ENCODE data around the gene CD1B. TPM values are rescaled to one million over a fixed set of nuclear protein-coding genes. Genes with fewer than 3 reads are reported as not detected.
"Not testable (repeated sequence)": the region's sequence is repeated elsewhere in the genome, so short reads cannot be mapped to it uniquely, and the experiment has no call there.

Gene CD1B
- not detected for polyA plus RNA-seq (ENCODE audit: insufficient read length)

DNA sequence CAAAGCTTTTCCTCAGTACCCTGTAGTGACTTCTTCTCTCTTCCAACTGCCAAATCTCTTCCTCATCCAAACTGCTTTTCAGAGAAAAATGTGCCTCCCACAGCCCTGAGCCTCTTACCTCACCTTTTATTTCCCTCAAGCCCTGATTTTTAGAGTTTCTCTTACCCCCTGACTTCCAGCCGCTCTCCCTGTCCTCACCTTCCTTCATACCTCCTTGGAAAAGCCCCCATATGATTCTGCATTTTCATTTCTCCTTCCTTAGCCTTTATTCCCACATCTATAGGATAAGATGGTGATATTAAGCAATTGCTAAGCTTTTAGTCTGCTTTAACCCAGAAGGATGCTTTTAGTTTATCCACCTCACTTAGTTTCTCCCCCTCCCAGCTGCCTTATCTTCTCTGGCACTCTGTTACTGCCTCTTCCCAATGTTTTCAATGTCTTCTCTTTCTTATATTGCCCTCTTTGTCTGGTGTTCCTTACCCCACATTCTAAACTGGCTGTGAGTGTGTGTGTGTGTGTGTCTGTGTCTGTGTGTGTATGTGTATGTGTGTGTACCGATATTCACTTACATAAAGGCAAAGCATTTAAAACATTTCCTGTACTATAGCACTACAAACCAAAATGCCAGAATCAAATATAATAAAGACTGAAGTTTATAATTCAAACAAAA, at the start of gene CD1B:
Gene CD1B (minus strand): TSS at position 51 of the 670 bp plus-strand sequence. CDS start 108 bp downstream, outside the sequence.
- no peak for DNase-seq

DNA sequence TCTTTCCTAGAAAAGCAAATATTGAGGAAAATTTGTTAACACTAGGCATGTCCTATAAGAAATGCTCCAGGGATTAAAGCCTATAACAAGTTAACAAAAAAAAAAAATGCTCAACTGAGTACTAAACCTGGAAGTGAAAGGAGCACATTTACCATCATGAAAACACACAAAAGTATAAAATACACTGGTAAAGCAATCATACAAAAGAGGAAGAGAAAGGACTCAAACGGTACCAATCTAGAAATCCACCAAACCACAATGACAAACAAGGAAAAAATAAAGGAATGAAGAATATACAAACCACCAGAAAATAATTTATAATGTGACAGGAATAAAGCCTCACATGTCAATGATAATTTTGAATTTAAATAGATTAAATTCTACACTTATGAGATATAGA, 43.5 kb upstream of the CD1B start:
- no peak for DNase-seq

DNA sequence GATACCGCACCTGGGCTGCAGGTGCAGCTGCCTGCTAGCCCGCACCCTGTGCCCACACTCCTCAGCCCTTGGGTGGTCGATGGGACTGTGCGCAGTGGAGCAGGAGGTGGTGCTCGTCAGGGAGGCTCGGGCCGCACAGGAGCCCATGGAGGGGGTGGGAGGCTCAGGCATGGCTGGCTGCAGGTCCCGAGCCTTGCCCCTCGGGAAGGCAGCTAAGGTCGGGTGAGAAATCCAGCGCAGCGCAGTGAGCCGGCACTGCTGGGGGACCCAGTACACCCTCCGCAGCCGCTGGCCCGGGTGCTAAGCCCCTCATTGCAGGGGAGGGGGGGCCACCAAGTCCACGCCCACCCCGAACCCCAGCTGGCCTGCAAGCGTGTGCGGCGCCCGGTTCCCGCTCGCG, 42.8 kb upstream of the CD1B start:
- DNase-seq: not testable (repeated sequence)

DNA sequence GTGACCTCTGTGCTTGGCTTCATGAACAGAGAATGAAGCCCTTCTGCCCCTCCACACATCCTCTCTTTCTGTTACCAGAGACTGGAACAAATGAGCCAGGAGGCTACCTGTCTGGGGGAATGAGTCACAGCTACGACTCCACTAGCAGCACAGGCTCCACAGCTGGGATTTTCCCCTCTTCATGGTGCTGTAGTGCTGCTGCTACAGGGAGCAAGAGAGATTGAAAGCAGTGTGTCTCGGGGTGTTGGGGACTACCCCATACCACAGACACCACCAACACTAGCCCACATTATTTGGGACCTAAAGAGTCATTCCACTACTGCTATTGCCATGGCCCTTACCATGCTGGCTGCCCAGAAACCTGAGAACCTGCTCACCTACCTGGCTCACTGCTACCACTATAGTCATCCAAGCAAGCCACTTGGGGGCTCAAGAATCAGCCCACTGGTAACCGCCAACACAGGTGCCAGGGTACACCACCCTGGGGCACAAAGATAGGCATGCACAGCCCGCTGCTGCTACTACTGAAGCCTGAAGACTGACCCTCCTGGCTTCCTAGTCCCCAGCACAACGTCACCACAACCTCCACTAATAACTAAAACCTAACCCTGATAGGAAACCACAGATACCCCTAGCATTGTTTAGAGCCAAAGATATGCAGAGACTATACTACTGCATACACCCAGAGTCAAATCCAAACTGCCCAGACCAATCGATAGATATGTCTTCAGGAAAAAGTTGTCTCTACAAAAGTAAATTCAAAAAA, 40.0 kb upstream of the CD1B start:
- no peak for DNase-seq

DNA sequence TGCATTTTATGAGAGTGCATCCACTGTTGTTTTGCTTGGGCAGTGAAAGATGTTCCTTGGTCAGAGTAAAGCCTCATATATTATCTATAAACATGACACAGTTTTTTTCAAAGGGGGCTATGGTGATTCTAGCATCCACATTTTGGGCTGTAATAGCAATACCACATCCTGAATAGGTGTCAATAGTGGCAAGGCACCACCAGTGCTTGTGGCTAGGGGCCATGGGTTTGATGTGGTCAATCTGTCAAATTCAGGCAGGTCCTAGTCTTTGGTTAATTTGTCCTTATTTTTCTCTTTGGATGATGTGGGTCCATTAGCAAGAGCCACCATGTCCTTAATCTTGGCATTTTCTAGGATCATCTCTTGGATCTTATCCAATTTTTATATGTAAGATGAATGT, 35.5 kb upstream of the CD1B start:
- no peak for DNase-seq

DNA sequence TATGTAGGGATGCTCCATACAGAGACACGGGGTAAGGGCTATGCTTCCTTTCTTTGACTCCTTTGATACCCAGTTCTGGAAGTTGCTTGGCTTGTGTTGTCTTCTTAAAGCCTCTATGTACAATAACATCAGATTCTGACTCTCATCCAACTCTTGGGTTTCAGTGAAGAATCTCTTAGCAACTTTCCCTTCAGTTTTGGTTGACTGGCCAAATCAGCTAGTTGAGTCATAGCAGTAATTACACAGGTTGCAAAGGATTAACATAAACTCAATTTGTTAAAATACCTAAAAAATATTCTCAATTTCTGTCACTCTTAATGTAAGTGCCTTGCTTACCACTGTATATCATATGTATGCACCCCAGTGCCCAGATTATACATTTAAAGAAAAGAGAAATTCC, 31.6 kb upstream of the CD1B start:
- no peak for DNase-seq

DNA sequence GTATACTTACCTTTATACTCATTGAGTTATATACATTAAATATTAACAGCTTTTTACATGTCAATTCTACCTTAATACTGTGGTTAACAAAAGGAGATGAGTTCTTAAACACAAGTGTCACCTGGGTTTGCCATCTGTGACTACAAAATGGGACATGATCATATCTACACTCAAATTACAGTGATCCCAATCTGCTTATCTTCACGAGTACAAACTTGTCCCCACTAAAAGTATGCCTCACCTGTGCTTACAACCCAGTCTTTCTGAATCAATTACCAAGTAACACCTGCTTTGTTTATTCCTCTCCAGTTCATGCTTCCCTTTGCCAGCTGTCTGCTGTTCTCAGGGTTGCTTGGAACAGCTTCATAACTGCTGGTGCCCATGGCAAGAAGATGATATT, 31.2 kb upstream of the CD1B start:
- DNase-seq: no peak

DNA sequence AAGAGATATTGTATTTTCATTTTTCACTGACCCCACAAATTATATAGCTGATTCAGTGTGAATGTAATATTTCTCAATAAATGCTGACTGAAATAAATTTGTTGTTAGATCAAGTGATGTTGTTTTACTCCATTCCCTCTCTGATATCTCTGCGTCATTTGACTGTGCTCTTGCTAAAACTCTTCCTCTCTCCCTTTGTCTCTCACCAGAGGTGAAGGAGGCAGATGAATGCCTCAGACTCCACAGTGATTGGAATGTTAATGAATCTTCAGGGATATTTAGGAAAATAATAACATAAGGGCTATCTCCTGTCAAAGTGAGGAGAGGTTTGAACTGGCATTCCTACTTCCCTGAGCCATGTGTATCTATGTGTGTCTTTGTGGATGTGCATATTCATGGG, 26.1 kb upstream of the CD1B start:
- DNase-seq: no peak

DNA sequence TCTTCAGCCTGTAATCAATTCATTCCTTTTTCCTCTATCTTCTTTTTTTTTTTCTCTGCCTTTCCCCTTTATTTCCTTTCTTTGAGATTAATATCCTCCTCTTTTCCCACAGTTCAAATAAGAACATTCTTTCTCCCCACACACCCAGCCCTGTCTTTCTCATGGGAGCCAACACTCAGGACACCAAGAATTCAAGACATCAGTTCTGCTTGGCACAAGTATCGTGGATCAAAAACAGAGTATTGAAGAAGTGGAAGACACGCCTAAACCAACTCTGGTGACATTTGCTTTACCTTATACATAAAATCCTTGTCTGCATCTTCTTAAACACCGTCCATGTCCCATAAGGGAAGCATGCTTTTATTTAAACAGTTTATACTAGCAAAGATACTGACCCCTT, 25.3 kb upstream of the CD1B start:
- no peak for DNase-seq

DNA sequence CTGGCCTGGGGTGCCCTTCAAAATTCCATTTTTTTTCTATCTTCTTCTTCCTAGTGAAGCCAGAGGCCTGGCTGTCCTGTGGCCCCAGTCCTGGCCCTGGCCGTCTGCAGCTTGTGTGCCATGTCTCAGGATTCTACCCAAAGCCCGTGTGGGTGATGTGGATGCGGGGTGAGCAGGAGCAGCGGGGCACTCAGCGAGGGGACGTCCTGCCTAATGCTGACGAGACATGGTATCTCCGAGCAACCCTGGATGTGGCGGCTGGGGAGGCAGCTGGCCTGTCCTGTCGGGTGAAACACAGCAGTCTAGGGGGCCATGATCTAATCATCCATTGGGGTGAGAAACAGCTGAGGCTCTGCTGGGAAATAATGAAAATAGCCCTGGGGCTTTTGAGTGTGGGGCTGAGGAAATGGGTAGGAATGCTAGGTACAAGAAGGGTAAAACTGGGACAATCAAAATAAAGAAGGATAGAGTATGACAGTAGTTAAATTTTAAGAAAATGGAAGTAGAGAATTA, 24.5 kb upstream of the CD1B start:
- DNase-seq: no peak

DNA sequence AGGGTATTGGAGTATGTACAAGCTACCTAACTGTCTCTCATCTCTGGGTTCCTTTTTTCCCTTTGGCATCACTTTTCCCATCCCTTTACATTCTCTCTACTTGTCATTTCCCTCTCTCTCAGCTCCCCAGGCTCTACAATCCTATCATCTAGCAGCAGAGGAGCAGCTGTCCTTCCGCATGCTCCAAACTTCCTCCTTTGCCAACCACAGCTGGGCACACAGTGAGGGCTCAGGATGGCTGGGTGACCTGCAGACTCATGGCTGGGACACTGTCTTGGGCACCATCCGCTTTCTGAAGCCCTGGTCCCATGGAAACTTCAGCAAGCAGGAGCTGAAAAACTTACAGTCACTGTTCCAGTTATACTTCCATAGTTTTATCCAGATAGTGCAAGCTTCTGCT, 22.9 kb upstream of the CD1B start:
- DNase-seq: no peak

DNA sequence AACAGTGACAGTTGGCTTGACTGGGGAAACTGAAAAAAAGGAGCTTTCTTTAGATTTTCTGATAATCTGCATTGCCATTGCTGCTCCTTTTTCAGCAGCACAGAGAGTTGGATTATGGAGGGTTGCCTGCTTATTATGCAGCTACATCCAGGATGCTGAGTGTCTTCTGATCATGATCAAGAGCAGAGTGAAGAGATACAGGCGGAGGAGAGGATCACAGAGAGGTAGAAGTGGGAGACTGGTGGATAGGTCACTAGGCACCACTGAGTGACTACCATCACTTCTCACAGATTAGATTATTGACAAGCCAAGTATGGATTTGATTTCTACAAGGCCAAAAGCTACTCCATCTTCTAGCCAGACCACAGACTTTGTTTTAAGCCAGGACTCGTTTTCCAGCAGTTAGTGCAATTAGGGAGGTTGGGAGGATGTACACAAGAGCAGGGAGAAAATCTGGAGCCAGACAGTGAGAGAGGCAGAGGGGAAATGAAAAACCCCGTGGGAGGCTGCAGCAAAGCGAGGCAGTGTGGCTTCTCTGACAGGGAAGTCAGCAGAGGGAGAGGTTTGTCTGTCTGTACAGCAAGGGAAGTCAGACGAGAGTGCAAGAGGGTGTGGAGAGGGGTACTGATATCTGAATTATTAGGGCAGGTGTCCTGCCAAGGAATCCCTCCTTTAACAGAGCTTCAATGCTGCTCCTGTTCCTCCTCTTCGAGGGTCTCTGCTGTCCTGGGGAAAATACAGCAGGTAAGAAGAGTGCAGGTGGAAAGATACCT, 22.2 kb upstream of the CD1B start, which contains the start of gene CD1E:
Gene CD1E (plus strand): TSS at position 592 of the 773 bp plus-strand sequence. CDS start 95 bp downstream, at position 687.
- no peak for DNase-seq

DNA sequence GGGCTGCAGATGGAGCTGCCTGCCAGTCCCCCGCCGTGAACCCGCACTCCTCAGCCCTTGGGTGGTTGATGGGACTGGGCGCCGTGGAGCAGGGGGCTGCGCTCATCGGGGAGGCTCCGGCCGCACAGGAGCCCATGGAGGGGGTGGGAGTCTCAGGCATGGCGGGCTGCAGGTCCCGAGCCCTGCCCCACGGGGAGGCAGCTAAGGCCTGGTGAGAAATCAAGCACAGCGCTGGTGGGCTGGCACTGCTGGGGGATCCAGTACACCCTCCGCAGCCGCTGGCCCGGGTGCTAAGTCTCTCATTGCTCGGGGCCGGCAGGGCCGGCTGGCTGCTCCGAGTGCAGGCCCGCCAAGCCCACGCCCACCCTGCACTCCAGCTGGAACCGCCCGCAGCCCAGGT, 17.6 kb upstream of the CD1B start:
- DNase-seq: not testable (repeated sequence)

DNA sequence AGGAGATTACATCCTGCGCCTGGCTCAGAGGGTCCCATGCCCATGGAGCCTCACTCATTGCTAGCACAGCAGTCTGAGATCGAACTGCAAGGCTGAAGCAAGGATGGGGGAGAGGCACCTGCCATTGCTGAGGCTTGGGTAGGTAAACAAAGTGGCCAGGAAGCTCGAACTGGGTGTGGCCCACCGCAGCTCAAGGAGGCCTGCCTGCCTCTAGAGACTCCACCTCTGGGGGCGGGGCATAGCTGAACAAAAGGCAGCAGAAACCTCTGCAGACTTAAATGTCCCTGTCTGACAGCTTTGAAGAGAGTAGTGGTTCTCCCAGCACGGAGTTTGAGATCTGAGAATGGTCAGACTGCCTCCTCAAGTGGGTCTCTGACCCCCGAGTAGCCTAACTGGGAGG, 5.1 kb upstream of the CD1B start:
- DNase-seq: not testable (repeated sequence)

DNA sequence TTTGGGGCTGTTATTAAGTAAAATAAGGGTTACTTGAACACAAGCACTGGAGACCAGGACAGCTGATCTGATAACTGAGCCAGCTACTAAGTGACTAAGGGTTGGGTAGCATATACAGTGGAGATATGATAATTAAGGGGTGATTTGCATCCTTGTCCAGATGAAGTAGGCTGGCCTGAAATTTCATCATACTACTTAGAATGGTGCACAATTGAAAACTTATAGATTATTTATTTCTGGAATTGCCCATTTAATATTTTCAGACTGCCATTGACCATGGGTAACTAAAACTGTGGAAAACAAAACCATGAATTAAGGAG, 3.8 kb upstream of the CD1B start:
- DNase-seq: no peak

DNA sequence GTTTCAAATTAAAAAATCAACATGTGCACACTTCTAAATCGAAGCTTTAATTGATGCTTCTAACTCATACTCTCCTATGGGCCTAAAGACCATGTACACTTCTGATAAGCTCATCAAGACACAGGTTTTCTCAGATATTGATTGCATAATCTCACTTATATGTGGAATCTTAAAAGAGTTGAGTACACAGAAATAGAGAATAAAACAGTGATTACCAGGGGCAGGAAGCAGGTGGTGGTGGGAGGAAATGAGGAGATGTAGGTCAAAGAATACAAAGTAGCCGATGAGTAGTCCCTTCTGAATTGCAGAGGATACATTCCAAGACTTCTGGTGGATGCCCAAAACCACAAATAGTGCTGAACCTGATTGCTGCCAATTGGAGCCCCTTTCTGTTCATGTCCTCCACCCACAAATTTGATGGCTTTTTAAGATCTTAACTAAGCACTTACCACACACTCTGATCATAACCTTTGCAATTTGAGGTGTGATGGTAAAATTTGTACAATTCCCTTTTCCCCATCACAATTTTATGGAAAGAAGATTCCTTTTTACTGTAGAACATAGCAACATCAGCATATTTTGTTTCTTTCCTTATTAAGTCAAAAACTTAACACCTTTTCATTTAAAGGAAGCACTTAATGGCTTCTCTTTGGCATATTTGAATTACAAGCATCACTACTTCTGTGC, 3.3 kb upstream of the CD1B start:
- DNase-seq: no peak

DNA sequence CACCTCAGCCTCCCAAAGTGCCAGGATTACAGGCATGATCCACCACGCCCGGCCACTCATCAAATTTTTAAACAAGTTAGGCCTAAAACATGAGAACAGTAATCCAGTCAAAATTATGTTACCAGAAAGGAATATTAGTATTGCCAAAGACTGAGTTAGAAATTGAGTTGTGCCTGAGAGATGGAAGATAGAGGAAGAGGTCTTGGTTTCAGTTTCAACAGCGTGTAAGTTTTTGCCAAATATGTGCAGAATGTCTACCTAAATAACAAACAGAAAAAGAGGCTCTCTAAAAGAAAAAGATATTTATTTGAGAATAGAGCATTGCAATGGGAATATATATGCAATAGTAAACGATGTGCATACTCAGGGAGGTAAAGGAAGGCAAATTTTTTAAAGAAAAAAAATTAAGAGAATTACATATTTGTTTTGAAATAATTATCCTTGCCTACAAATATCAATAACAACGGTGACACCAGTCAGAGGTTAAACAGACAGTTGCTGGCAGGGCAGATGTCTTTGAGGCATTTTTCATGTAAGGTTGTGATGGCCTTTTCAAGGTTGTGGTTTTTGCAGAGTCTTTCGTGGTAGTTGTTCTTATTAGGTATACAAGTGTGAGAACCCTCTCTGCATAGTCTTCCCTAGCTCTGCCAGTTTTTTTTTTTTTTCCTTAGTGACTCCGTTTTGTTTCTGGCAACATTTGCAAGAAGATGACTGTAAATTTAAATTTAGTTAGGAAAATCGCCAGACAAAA, 2.2 kb upstream of the CD1B start:
- DNase-seq: no peak

DNA sequence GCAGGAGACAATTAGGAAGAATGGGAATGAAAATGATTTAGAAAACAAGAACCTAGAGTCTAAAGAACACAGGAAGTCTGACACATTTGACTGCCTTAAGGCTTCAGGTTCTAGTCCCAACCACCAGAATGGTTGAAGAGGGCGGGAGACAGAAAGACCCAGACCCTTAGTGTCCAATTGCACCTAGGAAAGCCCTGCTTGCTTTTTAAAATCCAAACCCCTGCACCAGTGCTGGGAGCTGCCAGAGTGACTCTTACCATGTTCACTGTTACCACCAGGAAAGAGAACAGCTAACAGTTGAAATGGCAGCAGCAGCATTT, 265 bp downstream of the CD1B start:
- no peak for DNase-seq

DNA sequence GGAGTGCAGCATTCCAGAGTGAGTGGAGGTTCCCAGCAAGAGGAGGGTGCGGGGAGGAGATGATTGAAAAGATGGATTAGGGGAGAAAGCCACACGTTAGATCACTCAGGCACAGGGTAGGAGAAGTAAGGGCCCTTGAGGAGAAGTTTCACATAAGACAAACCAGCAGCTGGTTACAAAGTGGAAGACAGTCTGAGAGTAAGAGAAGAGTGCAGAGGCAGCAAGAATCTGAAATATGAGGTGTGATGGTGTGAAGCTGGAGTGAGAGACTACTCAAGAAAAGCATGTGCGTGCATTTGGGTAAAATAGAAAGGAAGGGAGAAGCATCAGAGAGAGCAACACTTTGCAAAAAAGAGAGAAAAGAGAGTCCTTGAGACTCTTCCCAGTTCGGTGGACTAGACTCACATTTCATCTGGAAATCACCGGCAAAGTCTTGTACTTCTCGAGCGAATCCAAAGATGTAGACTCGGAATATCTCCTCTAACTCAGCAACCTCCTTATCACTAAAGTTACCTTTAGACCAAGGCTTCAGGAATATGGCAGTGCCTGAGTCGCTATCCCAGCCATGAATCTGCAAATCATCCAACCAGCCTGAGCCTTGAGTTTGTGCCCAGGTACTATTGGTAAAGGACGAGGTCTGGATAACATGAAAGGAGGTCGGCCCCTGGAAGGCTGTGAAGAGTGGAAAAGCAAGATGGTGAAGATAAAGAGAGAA, 783 bp downstream of the CD1B start:
- DNase-seq: no peak

DNA sequence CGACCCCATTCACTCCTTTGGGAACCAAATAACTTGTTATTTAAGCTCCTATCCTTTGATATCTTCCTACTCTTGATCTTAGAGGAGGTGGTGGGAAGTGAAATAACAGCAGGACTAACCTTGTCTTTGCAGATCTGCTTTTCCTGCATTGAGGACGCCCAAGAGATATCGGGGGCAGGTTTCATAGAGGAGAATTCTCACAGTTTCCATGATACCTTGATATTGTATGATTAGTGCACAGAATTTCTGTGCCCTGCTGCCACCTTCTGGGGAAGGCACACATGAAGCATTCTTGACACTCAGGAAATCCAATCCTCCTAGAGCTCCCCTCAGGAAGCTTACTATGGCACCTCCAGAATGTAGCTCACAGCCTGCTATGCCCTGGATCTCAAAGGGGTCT, 1.6 kb downstream of the CD1B start:
- no peak for DNase-seq

DNA sequence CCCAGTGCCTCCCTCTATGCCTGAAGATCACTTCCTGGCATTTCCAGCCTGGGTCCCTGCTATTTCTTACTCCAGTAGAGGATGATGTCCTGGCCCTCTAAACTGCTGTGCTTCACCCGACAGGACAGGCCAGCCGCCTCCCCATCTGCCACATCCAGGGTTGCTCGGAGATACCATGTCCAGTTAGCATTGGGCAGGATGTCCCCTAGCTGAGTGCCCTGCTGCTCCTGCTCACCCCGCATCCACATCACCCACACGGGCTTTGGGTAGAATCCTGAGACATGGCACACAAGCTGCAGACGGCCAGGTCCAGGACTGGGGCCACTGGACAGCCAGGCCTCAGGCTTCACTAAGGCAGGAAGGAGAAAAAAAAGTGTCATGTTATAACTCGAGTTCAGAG, 2.0 kb downstream of the CD1B start:
- DNase-seq: no peak

DNA sequence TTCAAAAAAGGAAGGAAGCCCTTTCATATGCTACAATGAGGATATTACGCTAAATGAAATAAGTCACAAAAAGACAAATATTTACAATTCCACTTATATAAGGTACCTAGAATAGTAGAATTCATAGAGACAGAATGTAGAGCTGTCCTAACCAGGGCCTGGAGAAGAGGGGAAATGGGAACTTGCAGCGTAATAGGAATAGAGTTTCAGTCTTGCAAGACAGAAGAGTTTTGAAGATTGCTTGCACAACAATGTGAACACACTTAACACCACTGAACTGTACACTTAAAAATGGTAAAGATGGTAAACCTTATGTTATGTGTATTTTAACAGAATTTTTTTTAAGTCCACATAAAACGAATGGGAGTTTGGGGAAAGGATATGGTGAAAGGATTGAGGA, 2.9 kb downstream of the CD1B start:
- no peak for DNase-seq

All from hindlimb muscle (tissue), 1 donor.